Right cardiac atrium (tissue), 5 donors: ENCODE measurements around the gene SLC35G3. TPM values are rescaled to one million over a fixed set of nuclear protein-coding genes. Genes with fewer than 3 reads are reported as not detected.
"Not testable (repeated sequence)": the region's sequence is repeated elsewhere in the genome, so short reads cannot be mapped to it uniquely, and the experiment has no call there.

Source experiments
- ATAC-seq, 2 donors: fragments of 200-7000 bp; cut with Tn5 transposase; one replicate each; pipeline versions ENCODE4 v1.8.0 to v1.9.1; 2020; ENCODE audit warnings: moderate library complexity in 2 of 2, mild to moderate bottlenecking in 1 of 2
- DNase-seq, 3 donors: peaks; one replicate each; pipeline ENCODE4 v3.0.0-alpha.2; 2020
- H3K27ac ChIP-seq: one replicate; pipeline ENCODE4 v1.5.1; 2013; ENCODE audit warnings: mild to moderate bottlenecking, low read length, control low read depth, moderate library complexity
- H3K27me3 ChIP-seq: one replicate; pipeline ENCODE4 v1.6.1; 2013; ENCODE audit not compliant: control insufficient read depth, insufficient read depth
- H3K4me1 ChIP-seq: one replicate; pipeline ENCODE4 v1.6.1; 2013; ENCODE audit warnings: low read length; ENCODE audit not compliant: control insufficient read depth, insufficient read depth
- H3K4me3 ChIP-seq: one replicate; pipeline ENCODE4 v1.5.1; 2013; ENCODE audit warnings: low read length, control low read depth
- H3K9me3 ChIP-seq: one replicate; pipeline ENCODE4 v1.6.1; 2013; ENCODE audit warnings: low read length; ENCODE audit not compliant: control insufficient read depth
- WGBS: extraction: QIAGEN DNeasy Blood & Tissue Kit; methylation state at CpG from one replicate; pipeline ENCODE4 v1.1.7; 2013; 5-methylcytosine and 5-hydroxymethylcytosine counted together
- intact Hi-C, 4 donors: fragments of 100-400 bp; cut with DNase I; formaldehyde crosslinking; loops; one replicate each; pipeline versions ENCODE4 v1.11.0 to v1.14.0; 2022 to 2023
- long read RNA-seq, 4 donors: library from polyadenylated mRNA; unstranded; transcript quantifications; one replicate each; pipeline ENCODE4 v2.0.0, GENCODE V29; 2020 to 2021
- polyA plus RNA-seq: library from polyadenylated mRNA; stranded (reverse); fragments of 200-250 nt; gene quantifications from one replicate; pipeline ENCODE4 v1.2.3, GENCODE V29; 2013
- total RNA-seq, 4 donors: library from RNA; stranded (reverse); fragmentation: NEBNext Ultra II Directional; extraction: Animal tissue kit (Norgen Biotek cat#: 25700); gene quantifications; one replicate each; pipeline ENCODE4 v1.2.1, GENCODE V29; 2021
- donor health status: healthy with polysubstance abuse.
- donor health status: DM: no; HTN: yes; CAD: no.
- donor health status: DM: no; HTN: no; CAD: no.
- donor health status: DM: no; HTN: yes; CAD: no; lungs with severe emphysema.
- donor health status: DM: yes; HTN: yes; CAD: no.

SLC35G3 gene
- not detected for total RNA-seq
- polyA plus RNA-seq, result not detected
- long read RNA-seq, donor 1, result 0 reads
- long read RNA-seq, donor 2, result 0 reads
- long read RNA-seq, donor 3, result 0 reads
- long read RNA-seq, donor 4, result 0 reads

DNA sequence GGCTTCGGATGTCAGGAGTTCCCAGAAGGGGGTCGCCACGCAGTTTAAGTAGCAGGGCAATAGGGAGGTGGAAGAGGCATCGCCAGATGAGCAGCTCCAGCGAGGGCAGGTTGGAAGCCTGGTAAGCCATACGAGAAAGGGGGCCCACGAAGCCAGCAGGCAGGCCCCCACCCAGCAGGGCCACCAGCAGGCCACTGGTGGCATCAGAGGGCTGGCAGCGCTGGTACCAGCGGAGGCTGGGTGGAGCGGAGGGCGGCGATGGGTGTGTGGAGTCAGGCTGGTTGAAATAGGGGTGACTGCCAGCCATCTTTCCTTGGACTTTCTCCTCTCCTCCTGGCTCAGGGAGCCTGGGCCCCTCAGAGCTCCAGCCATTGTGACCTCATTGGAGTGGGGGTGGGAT, at the start of gene SLC35G3:
Gene SLC35G3, minus strand, starts transcription at position 393 of the 400 bp plus-strand sequence. Its CDS starts 86 bp downstream, at position 307.
- H3K4me3 ChIP-seq, DNase-seq, H3K27me3 ChIP-seq, intact Hi-C loops, H3K9me3 ChIP-seq, H3K27ac ChIP-seq, H3K4me1 ChIP-seq: not testable (repeated sequence)
- WGBS, result 94% methylated on average over 12 of the region's 12 CpGs
- peak in 1 of 2 donors; percentile 31 for ATAC-seq

DNA sequence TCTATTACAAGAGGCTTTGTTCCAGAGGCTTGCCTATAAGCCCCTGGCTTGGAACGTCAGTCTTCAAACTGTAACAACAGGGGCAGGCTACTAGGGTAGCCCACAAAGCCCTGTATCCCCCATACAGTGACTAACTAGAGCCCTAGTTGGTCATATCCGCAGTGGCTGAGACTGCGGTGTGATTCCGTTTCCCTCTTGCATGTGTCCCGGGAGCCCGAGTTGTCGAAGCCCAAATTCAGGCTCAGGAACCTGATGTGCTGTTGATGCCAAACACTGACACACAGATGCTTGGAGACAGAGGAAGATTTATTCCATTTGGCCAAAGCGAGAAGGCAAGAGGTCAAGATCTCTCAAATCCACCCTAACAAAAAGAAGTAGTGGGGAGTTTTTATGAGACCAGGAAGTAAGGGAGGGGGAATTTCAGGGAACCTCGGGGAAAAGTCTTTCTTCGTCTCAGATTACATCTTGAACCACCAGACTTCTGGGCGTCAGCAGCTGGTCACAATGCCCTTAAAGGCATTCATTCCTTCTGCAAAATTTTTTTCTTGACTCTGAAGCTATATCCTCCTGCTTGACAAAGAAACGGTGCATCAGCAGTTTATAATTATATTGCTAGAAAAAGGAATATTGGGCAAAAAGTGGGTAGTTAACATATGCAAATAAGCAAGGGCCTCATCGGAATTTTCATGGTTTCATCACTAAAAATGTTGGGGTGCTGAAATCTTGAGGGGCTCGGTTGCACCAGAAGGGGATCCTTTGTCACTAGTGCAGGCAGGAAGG, 49.6 kb upstream of the SLC35G3 start:
- intact Hi-C loops, result no loop called here
- ATAC-seq (peak; percentile 55 to 66), DNase-seq (peak; percentile 59 to 72 (median 70))
- Histone ChIP-seq H3K9me3 (no peaks in the 10 kb centered on the region), H3K27me3 (no peaks in the 10 kb centered on the region), H3K4me1 (peaks cover 2% of the 10 kb centered on the region), H3K27ac (peak overlapping the region; percentile 99), H3K4me3 (peak overlapping the region; percentile 94)
- 10% methylated on average over 14 of the region's 14 CpGs for WGBS

DNA sequence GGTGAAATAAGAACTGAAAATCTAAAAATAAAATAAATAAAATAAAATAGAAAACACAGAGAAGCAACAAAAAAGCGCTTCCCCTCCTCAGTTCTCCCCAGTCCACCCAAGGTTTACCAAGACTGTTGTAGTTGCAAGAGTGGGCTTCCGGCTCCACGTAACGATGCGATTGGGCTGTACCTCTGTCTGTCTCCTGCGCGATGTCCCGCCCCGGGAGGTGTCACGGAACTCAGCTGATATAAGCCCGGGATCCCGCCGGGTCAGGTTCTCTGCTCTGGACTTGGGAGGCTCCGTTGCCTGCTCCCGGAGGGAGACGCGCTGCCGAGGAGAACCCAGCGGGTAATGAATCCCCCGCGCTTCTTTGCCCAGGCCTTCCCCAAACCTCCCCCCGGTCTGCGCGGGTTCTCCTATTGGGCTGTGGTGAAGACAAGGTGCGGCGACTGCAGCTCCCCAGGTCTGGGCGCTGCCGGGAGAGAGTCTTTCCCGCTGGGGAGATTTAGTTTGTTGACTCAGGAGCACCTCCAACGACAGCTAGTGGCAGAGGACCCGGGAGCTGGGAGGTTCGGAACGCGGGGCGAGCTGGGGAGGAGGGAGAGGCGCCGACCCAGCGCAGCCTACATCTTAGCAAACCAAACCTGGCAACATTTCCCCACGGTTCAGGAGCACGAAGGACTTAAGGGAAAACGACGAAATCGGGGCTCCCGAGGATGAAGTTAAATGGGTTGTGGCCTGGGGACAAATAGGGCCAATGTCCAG, 48.8 kb upstream of the SLC35G3 start, which contains the start of gene SLFN5:
Gene SLFN5, plus strand, starts transcription at position 268 of the 756 bp plus-strand sequence. CDS start 15,619 bp downstream, outside the sequence.
- H3K4me3 ChIP-seq, result peak within 1 kb of the TSS; percentile 94
- no peaks in the 10 kb centered on the region for H3K27me3 ChIP-seq
- H3K9me3 ChIP-seq, result no peaks in the 10 kb centered on the region
- WGBS, result under 1% methylated on average over 44 of the region's 44 CpGs
- DNase-seq (peak; percentile 93 to 98 (median 97)), ATAC-seq (peak; percentile 97 to 98)
- H3K27ac ChIP-seq, result peak within 1 kb of the TSS; percentile 99
- peaks cover 2% of the 10 kb centered on the region for H3K4me1 ChIP-seq
- intact Hi-C loops, result no loop called here

DNA sequence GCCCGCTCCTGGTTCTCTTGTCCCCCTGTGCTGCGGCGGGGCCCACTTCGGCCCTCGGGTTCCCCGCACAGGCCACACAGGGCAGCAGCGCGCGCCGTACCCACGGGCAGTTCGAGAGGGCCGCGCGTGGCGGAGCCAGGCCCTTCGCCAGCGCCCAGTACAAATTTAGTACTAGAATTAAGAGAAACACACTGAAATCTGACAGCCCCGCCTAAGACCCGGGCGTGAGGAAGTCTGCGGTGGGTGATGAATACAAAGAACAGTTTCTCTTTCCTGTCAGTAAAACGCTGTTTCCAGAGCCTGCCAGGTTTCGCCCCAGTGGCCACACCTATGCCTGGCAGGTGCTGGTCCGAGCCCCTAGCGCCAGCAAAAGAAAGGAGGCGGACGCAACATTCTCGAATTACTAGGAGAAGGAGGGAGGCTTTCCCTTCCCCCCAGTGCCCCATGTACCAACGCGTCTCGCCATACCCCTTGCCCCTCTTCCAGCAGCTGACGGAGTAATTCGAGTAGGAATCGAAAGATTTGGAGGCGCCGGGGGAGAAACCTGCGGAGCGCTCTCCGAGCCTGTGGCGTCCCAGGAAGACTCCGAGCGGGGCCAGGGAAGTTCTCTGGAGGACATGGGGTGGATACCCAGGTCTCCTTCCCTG, 48.1 kb upstream of the SLC35G3 start:
- H3K27ac ChIP-seq, result peak overlapping the region; percentile 90
- H3K4me3 ChIP-seq, result peak overlapping the region; percentile 94
- intact Hi-C loops, result no loop called here
- peaks cover 2% of the 10 kb centered on the region for H3K4me1 ChIP-seq
- peak; percentile 31 to 36 for ATAC-seq
- peak; percentile 55 to 79 (median 67) for DNase-seq
- WGBS, result 2% methylated on average over 43 of the region's 43 CpGs
- H3K9me3 ChIP-seq, result no peaks in the 10 kb centered on the region
- H3K27me3 ChIP-seq, result no peaks in the 10 kb centered on the region

DNA sequence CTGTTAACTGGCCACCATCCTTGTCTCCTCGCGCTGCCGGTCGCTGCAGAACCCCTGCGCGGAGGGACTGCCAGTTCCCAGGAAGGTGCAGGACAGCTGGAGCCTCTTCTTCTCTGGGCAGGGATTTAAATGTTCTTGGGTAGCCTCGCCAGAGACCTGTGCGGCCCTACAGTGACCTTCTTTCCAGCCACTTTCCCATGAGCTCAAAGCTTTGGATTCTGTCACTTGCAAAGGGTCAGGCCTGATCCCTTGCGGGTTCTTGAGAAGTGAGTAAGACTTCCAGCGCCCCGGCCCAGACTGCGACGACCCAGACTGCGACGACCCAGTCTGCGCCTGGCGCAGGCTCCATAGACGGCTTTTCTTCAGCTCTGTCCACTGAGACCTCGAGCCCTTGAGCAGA, 47.3 kb upstream of the SLC35G3 start:
- Histone ChIP-seq H3K4me1 (peaks cover 2% of the 10 kb centered on the region), H3K4me3 (no peak overlapping the region), H3K27ac (no peak overlapping the region), H3K27me3 (no peaks in the 10 kb centered on the region), H3K9me3 (no peaks in the 10 kb centered on the region)
- WGBS, result 85% methylated on average over 19 of the region's 19 CpGs
- intact Hi-C loops, result no loop called here
- ATAC-seq (no peak), DNase-seq (peak in 2 of 3 donors; percentile 51 to 57)

DNA sequence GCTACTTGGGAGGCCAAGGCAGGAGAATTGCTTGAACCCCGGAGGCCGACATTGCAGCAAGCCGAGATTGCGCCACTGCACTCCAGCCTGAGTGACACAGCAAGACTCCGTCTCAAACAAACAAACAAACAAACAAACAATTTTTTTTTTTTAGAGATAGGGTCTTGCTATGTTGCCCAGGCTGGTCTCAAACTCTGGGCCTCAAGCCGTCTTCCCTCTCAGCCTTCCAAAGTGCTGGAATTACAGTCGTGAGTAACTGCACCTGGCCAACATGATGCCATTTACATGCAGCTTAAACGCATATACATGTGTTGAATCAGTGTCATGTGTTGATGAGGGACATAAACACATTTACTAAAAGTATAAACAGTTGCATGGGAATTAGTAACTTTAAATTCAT, 46.7 kb upstream of the SLC35G3 start:
- WGBS, result 97% methylated on average over 8 of the region's 8 CpGs
- ATAC-seq (no peak), DNase-seq (peak in 1 of 3 donors; percentile 50)
- Histone ChIP-seq H3K27me3 (no peaks in the 10 kb centered on the region), H3K4me3 (no peak overlapping the region), H3K9me3 (no peaks in the 10 kb centered on the region), H3K27ac (no peak overlapping the region), H3K4me1 (peaks cover 2% of the 10 kb centered on the region)
- intact Hi-C loops, result no loop called here

DNA sequence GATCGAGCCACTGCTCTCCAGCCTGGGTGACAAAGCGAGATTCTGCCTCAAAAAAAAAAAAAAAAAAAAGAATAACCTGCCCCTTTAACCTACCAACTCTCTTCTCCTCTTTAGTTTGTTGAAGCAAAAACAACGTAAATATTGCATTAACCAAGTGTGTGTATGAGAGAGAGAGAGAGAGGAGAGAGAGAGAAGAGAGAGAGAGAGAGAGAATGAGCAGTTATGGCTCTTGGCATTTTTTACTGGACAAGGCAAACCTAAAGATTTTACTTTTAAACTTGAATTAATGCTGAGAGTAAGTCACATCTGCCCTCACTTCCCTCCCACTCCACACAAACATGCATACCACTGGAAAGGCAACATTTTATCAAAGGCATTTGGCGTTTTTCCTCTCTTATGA, 45.6 kb upstream of the SLC35G3 start:
- Histone ChIP-seq H3K4me3 (no peak overlapping the region), H3K27ac (no peak overlapping the region), H3K9me3 (no peaks in the 10 kb centered on the region), H3K27me3 (no peaks in the 10 kb centered on the region), H3K4me1 (peaks cover under 1% of the 10 kb centered on the region)
- ATAC-seq, result no peak
- intact Hi-C loops, result no loop called here
- WGBS, result 82% methylated on average over 4 of the region's 4 CpGs
- DNase-seq, result no peak

DNA sequence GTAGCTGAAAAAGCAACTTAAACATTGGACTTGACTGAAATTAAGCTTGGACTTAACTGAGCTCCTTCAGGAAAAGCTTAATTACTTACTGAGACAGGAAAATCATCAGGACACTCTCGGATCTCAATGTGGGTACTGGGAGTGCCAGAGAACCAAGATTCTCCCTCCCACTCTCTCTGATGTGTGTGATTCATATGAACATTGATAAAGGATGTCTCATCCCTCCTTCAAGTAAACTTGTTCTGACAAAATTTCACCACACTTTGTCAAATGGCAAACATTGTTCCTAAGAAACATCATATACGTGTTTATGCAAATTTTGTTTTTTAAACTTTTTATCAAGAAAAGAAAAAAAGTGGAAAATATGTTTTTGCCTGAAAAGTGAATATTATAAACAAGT, 44.6 kb upstream of the SLC35G3 start:
- WGBS, result 72% methylated on average over 2 of the region's 2 CpGs

DNA sequence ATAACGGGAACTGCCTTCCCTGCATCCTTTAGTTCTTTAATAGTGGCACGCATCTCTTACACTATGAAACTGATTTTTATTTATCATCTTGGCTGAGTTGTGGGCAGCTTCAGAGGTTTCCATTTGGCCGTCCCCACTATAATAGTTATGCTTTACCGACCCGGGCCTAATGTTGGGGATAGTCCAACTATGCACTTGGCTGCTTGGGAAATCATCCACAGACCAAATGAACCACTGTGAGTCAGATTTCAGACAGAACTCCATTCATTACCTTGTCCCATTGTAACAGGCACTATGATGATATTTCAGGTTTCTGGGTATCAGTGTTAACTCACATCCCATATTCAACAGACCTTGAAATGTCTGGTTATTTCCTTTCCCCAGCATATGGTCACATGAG, 42.6 kb upstream of the SLC35G3 start:
- Histone ChIP-seq H3K4me1 (no peaks in the 10 kb centered on the region), H3K9me3 (no peaks in the 10 kb centered on the region), H3K27ac (no peak overlapping the region), H3K4me3 (no peak overlapping the region), H3K27me3 (no peaks in the 10 kb centered on the region)
- ATAC-seq (no peak), DNase-seq (no peak)
- intact Hi-C loops, result no loop called here
- WGBS, result 73% methylated on average over 5 of the region's 5 CpGs

More for the DNA sequence above, 44.6 kb upstream of the SLC35G3 start:
- Histone ChIP-seq H3K27ac (no peak overlapping the region), H3K9me3 (no peaks in the 10 kb centered on the region), H3K4me1 (no peaks in the 10 kb centered on the region), H3K27me3 (no peaks in the 10 kb centered on the region), H3K4me3 (no peak overlapping the region)
- DNase-seq (no peak), ATAC-seq (no peak)
- intact Hi-C loops, result no loop called here

DNA sequence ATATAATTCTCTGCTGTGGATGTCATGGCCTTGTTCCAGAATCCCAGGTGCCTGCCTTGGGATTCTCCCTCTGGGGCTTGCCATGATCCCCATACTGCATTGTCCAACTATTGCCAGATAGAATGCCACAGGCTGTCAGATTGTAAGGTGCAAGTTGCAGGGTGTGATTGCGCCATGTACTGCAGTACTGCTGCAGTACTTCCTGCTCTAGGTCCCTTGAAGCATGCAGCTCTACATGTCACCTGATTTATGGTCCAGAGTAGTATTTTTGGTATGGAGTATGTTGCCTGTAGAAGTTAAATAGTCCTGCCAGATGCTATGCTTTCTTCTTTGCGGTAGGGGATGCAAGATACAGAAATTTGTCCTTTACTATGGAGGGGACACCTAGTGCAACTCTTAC, 41.7 kb upstream of the SLC35G3 start:
- Histone ChIP-seq H3K9me3 (no peaks in the 10 kb centered on the region), H3K27ac (no peak overlapping the region), H3K4me3 (no peak overlapping the region), H3K27me3 (no peaks in the 10 kb centered on the region), H3K4me1 (no peaks in the 10 kb centered on the region)
- intact Hi-C loops, result no loop called here
- WGBS, result 47% methylated on average over 2 of the region's 2 CpGs
- ATAC-seq, result no peak
- DNase-seq, result no peak
